C4-2B (cell line): ENCODE data around the gene TRIM2.

Source experiments
- ZFX ChIP-seq: fragments of 450-650 bp; IDR thresholded peaks from 2 replicates; pipeline ENCODE4 v1.6.1; 2017
- TF ChIP-seq, protein P1 (sequence below): fragments of 450-650 bp; conservative IDR thresholded peaks from 2 replicates; pipeline ENCODE4 v1.5.1; 2017; ENCODE audit warnings: mild to moderate bottlenecking

GRCh38 chr4:153239409-153239808, 35.2 kb downstream of the TRIM2 start:
- TF ChIP-seq, protein P1, sequence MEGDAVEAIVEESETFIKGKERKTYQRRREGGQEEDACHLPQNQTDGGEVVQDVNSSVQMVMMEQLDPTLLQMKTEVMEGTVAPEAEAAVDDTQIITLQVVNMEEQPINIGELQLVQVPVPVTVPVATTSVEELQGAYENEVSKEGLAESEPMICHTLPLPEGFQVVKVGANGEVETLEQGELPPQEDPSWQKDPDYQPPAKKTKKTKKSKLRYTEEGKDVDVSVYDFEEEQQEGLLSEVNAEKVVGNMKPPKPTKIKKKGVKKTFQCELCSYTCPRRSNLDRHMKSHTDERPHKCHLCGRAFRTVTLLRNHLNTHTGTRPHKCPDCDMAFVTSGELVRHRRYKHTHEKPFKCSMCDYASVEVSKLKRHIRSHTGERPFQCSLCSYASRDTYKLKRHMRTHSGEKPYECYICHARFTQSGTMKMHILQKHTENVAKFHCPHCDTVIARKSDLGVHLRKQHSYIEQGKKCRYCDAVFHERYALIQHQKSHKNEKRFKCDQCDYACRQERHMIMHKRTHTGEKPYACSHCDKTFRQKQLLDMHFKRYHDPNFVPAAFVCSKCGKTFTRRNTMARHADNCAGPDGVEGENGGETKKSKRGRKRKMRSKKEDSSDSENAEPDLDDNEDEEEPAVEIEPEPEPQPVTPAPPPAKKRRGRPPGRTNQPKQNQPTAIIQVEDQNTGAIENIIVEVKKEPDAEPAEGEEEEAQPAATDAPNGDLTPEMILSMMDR: no peak
- TF ChIP-seq ZFX: no peak
